AG04449 (cell line): ENCODE results near the gene KLK1.

Experiments used
- CTCF ChIA-PET: fragments of 350-600 bp; formaldehyde crosslinking; extraction: SDS; loops from one replicate; lab custom pipeline; 2021; ENCODE audit warnings: antibody characterized with exemption; lab: Yijun Ruan, JAX
- POLR2A ChIA-PET: fragments of 400-600, 350-600 bp; formaldehyde crosslinking; extraction: SDS; loops from one replicate; lab custom pipeline; 2020; ENCODE audit warnings: antibody characterized with exemption, inconsistent platforms; lab: Yijun Ruan, JAX
- DNase-seq: peaks from one replicate; pipeline ENCODE4 v3.0.0-alpha.2; 2010; ENCODE audit warnings: low read depth, low spot score
- H3K4me3 ChIP-seq: 2 replicates; pipeline ENCODE4 v1.5.1; 2011; ENCODE audit warnings: low read depth, mild to moderate bottlenecking, control low read depth, low read length
- TF ChIP-seq, protein P1 (sequence below): IDR thresholded peaks from one replicate; pipeline ENCODE4 v1.5.1; 2011; ENCODE audit warnings: mild to moderate bottlenecking, moderate library complexity, low read length, control low read depth, inconsistent platforms; ENCODE audit not compliant: insufficient read depth; ENCODE audit errors: missing control alignments

Gene KLK1

DNA sequence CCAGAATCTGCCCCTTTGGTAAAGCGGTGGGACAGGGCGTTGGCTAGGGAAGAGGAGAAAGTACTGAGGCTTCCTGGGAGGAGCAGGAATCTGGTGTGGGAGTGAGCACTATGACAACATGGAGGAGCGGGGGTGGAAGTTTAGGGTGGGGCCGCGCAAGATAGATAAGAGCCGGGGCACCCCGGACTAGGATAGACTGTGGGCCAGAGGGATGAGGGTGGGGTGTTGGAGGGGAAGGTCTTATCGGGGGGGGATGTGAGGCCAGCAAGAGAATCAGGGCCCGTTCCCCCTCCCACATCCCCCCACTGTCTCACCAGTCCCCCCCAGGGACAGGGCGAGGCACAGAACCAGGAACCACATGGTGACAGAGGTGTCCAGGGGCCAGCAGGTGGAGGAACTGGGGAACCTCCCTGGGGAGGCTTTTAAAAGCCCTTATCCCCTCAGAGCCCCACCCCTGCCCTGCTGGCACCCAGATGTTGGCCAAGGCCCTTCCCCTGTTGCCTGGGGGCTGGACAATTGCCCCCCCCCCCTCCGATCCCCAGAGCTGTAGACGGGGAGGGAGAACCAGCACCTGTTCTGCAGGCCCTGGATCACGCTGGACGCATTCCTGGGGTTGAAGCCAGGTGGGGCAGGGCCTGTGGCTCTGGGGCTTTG lies at the start of gene KLK1:
KLK1 (minus strand) TSS at position 399 of the 654 bp plus-strand sequence; CDS start at position 360, 39 bp downstream.
- ChIA-PET POLR2A (no interaction called here), CTCF (no interaction called here)
- TF ChIP-seq, protein P1, sequence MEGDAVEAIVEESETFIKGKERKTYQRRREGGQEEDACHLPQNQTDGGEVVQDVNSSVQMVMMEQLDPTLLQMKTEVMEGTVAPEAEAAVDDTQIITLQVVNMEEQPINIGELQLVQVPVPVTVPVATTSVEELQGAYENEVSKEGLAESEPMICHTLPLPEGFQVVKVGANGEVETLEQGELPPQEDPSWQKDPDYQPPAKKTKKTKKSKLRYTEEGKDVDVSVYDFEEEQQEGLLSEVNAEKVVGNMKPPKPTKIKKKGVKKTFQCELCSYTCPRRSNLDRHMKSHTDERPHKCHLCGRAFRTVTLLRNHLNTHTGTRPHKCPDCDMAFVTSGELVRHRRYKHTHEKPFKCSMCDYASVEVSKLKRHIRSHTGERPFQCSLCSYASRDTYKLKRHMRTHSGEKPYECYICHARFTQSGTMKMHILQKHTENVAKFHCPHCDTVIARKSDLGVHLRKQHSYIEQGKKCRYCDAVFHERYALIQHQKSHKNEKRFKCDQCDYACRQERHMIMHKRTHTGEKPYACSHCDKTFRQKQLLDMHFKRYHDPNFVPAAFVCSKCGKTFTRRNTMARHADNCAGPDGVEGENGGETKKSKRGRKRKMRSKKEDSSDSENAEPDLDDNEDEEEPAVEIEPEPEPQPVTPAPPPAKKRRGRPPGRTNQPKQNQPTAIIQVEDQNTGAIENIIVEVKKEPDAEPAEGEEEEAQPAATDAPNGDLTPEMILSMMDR, result no peak
- no peak within 1 kb of the TSS for H3K4me3 ChIP-seq
- DNase-seq, result no peak

GRCh38 chr19:50873056-50873455 lies 49.5 kb upstream of the KLK1 start, which contains the start of gene KLK2:
TSS of gene KLK2 (plus strand) at chr19:50873439. CDS start at chr19:50873474, 35 bp downstream.
- H3K4me3 ChIP-seq, result no peak within 1 kb of the TSS
- CTCF ChIA-PET, result no interaction called here
- no peak for DNase-seq
- TF ChIP-seq, protein P1, result no peak
- POLR2A ChIA-PET, result no interaction called here

DNA sequence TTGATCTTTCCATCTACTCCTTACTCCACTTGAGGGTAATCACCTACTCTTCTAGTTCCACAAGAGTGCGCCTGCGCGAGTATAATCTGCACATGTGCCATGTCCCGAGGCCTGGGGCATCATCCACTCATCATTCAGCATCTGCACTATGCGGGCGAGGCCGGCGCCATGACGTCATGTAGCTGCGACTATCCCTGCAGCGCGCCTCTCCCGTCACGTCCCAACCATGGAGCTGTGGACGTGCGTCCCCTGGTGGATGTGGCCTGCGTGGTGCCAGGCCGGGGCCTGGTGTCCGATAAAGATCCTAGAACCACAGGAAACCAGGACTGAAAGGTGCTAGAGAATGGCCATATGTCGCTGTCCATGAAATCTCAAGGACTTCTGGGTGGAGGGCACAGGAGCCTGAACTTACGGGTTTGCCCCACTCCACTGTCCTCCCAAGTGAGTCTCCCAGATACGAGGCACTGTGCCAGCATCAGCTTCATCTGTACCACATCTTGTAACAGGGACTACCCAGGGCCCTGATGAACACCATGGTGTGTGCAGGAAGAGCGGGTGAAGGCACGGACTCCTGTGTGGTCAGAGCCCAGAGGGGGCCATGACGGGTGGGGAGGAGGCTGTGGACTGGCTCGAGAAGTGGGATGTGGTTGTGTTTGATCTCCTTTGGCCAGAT lies 47.0 kb upstream of the KLK1 start:
- TF ChIP-seq, protein P1, result no peak
- CTCF ChIA-PET, result no interaction called here
- H3K4me3 ChIP-seq, result no peak overlapping the region
- POLR2A ChIA-PET, result no interaction called here
- no peak for DNase-seq

DNA sequence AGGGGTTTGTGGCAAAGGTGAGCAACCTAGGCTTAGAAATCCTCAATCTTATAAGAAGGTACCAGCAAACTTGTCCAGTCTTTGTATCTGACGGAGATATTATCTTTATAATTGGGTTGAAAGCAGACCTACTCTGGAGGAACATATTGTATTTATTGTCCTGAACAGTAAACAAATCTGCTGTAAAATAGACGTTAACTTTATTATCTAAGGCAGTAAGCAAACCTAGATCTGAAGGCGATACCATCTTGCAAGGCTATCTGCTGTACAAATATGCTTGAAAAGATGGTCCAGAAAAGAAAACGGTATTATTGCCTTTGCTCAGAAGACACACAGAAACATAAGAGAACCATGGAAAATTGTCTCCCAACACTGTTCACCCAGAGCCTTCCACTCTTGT lies 45.9 kb upstream of the KLK1 start:
- TF ChIP-seq, protein P1, result no peak
- ChIA-PET CTCF (no interaction called here), POLR2A (no interaction called here)
- no peak for DNase-seq
- H3K4me3 ChIP-seq, result no peak overlapping the region

GRCh38 chr19:50861496-50862286 lies 38.1 kb upstream of the KLK1 start:
- CTCF ChIA-PET, result no interaction called here
- POLR2A ChIA-PET, result no interaction called here
- H3K4me3 ChIP-seq, result no peak overlapping the region
- TF ChIP-seq, protein P1, result no peak
- DNase-seq, result no peak

GRCh38 chr19:50861010-50861409 lies 37.4 kb upstream of the KLK1 start:
- TF ChIP-seq, protein P1, result no peak
- ChIA-PET CTCF (no interaction called here), POLR2A (no interaction called here)
- no peak overlapping the region for H3K4me3 ChIP-seq
- no peak for DNase-seq
